Activated gamma-delta T cell treated with anti-CD3 and anti-CD28 coated beads, Interleukin-2, amount 50 U/mL, for 16 hours (primary cell): Measurements from ENCODE around the gene RBBP6.

Experiments used
- DNase-seq: peaks from one replicate; pipeline ENCODE4 v3.0.0-alpha.2; 2020; ENCODE audit warnings: low read depth

RBBP6 gene

GRCh38 chr16:24524855-24525677, 14.3 kb upstream of the RBBP6 start:
- DNase-seq: no peak

- no peak for DNase-seq
Observed at GRCh38 chr16:24525970-24526559, 13.3 kb upstream of the RBBP6 start.

- no peak for DNase-seq
Observed at GRCh38 chr16:24526701-24527495, 12.5 kb upstream of the RBBP6 start.

- DNase-seq: no peak
Observed at GRCh38 chr16:24531166-24531565, 8.2 kb upstream of the RBBP6 start.

- DNase-seq: no peak
Observed at GRCh38 chr16:24534620-24535019, 4.7 kb upstream of the RBBP6 start.

- no peak for DNase-seq
Observed at GRCh38 chr16:24535827-24536226, 3.5 kb upstream of the RBBP6 start.

- DNase-seq: no peak
Observed at GRCh38 chr16:24536671-24537070, 2.7 kb upstream of the RBBP6 start.

- DNase-seq: no peak
Observed at GRCh38 chr16:24537474-24538337, 1.7 kb upstream of the RBBP6 start.

- DNase-seq: no peak
Observed at GRCh38 chr16:24538756-24539294, 541 bp upstream of the RBBP6 start.

- peak; percentile 30 for DNase-seq
Observed at GRCh38 chr16:24539850-24540601, 660 bp downstream of the RBBP6 start.

- DNase-seq: no peak
Observed at GRCh38 chr16:24540602-24541210, 1.3 kb downstream of the RBBP6 start.

- DNase-seq: no peak
Observed at GRCh38 chr16:24541233-24541933, 2.0 kb downstream of the RBBP6 start.

GRCh38 chr16:24543949-24544348, 4.6 kb downstream of the RBBP6 start:
- DNase-seq: no peak

GRCh38 chr16:24544640-24545039, 5.3 kb downstream of the RBBP6 start:
- DNase-seq: no peak

- no peak for DNase-seq
Observed at GRCh38 chr16:24550295-24550694, 10.9 kb downstream of the RBBP6 start.

- DNase-seq: no peak
Observed at GRCh38 chr16:24552705-24553246, 13.4 kb downstream of the RBBP6 start.

GRCh38 chr16:24553983-24554382, 14.6 kb downstream of the RBBP6 start:
- DNase-seq: no peak

GRCh38 chr16:24555346-24555872, 16.0 kb downstream of the RBBP6 start:
- DNase-seq: no peak

- DNase-seq: no peak
Observed at GRCh38 chr16:24562811-24563210, 23.4 kb downstream of the RBBP6 start.
